GM23248 (cell line): ENCODE results near the gene CNKSR1.

Source experiments
- EZH2 ChIP-seq: fragments of 200-600 bp; sonication (generic); IDR thresholded peaks from 2 replicates; pipeline ENCODE4 v1.6.1; 2018; ENCODE audit warnings: antibody characterized with exemption, mild to moderate bottlenecking; ENCODE audit not compliant: insufficient read depth, poor library complexity, severe bottlenecking
- EZH2phosphoT487 ChIP-seq: fragments of 200-600 bp; sonication (generic); IDR thresholded peaks from 2 replicates; pipeline ENCODE4 v1.6.1; 2018; ENCODE audit warnings: antibody characterized with exemption, moderate library complexity, mild to moderate bottlenecking, low read depth; ENCODE audit not compliant: insufficient read depth

GRCh38 chr1:26184086-26184485, 6.8 kb downstream of the CNKSR1 start:
- no peak for TF ChIP-seq EZH2
- no peak for TF ChIP-seq EZH2phosphoT487
